Neural cell (in vitro differentiated cells): ENCODE data around the gene TNFSF12.

ENCODE experiments used
- CTCF ChIP-seq: fragments of 450-650 bp; IDR thresholded peaks from 2 replicates; pipeline ENCODE4 v1.5.1; 2014; ENCODE audit warnings: antibody characterized with exemption, mild to moderate bottlenecking, moderate library complexity; ENCODE audit not compliant: poor library complexity, severe bottlenecking
- EP300 ChIP-seq: fragments of 450-650 bp; conservative IDR thresholded peaks from 2 replicates; pipeline ENCODE4 v1.6.1; 2014; ENCODE audit warnings: antibody characterized with exemption, mild to moderate bottlenecking, moderate library complexity; ENCODE audit not compliant: poor library complexity, severe bottlenecking
- MXI1 ChIP-seq: fragments of 450-650 bp; conservative IDR thresholded peaks from 2 replicates; pipeline ENCODE4 v1.6.1; 2014; ENCODE audit warnings: antibody characterized with exemption, mild to moderate bottlenecking; ENCODE audit not compliant: poor library complexity, severe bottlenecking
- REST ChIP-seq: IDR thresholded peaks from 2 replicates; pipeline ENCODE4 v1.6.1; 2012; ENCODE audit warnings: borderline replicate concordance

GRCh38 chr17:7559320-7560171 is 10.7 kb downstream of the TNFSF12 start:
- no peak for TF ChIP-seq REST
- TF ChIP-seq CTCF: no peak
- no peak for TF ChIP-seq EP300
- TF ChIP-seq MXI1: no peak
